Natural killer cell treated with Interleukin-12 subunit alpha and Interleukin-12 subunit beta and Interleukin-15 and Interleukin-18, amount 100 ng/mL, for 72 hours (primary cell): Measurements from ENCODE around the gene METAP1. TPM values are rescaled to one million over a fixed set of nuclear protein-coding genes. Genes with fewer than 3 reads are reported as not detected.
"Not testable (repeated sequence)": the region's sequence is repeated elsewhere in the genome, so short reads cannot be mapped to it uniquely, and the experiment has no call there.

Experiments
- ATAC-seq, 2 donors: fragments of 150-1000 bp; cut with Tn5 transposase in 1 of 2; sonication (Bioruptor Pico), chemical (Tn5 transposase) in 1 of 2; 2 replicates each; pipeline ENCODE4 v1.10.0; 2021
- DNase-seq: peaks from one replicate; pipeline ENCODE4 v3.0.0; 2022; ENCODE audit warnings: low spot score
- H3K27ac Mint-ChIP-seq, 2 donors: 1 replicate in 1 of 2; 2 replicates in 1 of 2; pipeline ENCODE4 v1.8.0; 2022; ENCODE audit warnings: mixed read lengths in 2 of 2, mild to moderate bottlenecking in 1 of 2, moderate library complexity in 1 of 2
- H3K27me3 Mint-ChIP-seq, 2 donors: 1 replicate in 1 of 2; 2 replicates in 1 of 2; pipeline ENCODE4 v1.8.0; 2022; ENCODE audit warnings: mixed read lengths in 2 of 2
- H3K36me3 Mint-ChIP-seq: one replicate; pipeline ENCODE4 v1.8.0; 2022; ENCODE audit warnings: mixed read lengths
- H3K4me1 Mint-ChIP-seq, 2 donors: 1 replicate in 1 of 2; 2 replicates in 1 of 2; pipeline ENCODE4 v1.8.0; 2022; ENCODE audit warnings: low read depth in 2 of 2, mixed read lengths in 2 of 2, mild to moderate bottlenecking in 1 of 2
- H3K4me3 Mint-ChIP-seq: one replicate; pipeline ENCODE4 v1.8.0; 2022; ENCODE audit warnings: mixed read lengths
- H3K9me3 Mint-ChIP-seq: 2 replicates; pipeline ENCODE4 v1.8.0; 2022; ENCODE audit warnings: mixed read lengths
- total RNA-seq, 2 donors: library from RNA; stranded (reverse); gene quantifications; one replicate each; pipeline ENCODE4 v1.2.3, GENCODE V29; 2022

METAP1 gene
- total RNA-seq, 2 donors from 2014 or later: 46.6 to 62.0 TPM

GRCh38 chr4:99013884-99014523, 18.5 kb downstream of the METAP1 start:
- ATAC-seq (no peak), DNase-seq (no peak)
- Mint-ChIP-seq H3K4me3 (no peak overlapping the region), H3K27ac (no peak overlapping the region), H3K9me3 (peaks cover 4% of the 10 kb centered on the region), H3K36me3 (peaks cover 7% of the 10 kb centered on the region), H3K27me3 (no peaks in the 10 kb centered on the region), H3K4me1 (peaks cover 20 to 32% of the 10 kb centered on the region in 2 donors)

- Mint-ChIP-seq H3K4me1 (peaks cover 21 to 27% of the 10 kb centered on the region in 2 donors), H3K4me3 (no peak overlapping the region), H3K27ac (no peak overlapping the region), H3K36me3 (peaks cover 17% of the 10 kb centered on the region), H3K9me3 (no peaks in the 10 kb centered on the region), H3K27me3 (no peaks in the 10 kb centered on the region)
- ATAC-seq: no peak
- DNase-seq: no peak
Measured at GRCh38 chr4:99021386-99021785, 25.9 kb downstream of the METAP1 start.

- ATAC-seq (no peak), DNase-seq (no peak)
- Mint-ChIP-seq H3K27ac (no peak overlapping the region), H3K27me3 (no peaks in the 10 kb centered on the region), H3K4me1 (peaks cover 25 to 35% of the 10 kb centered on the region in 2 donors), H3K9me3 (no peaks in the 10 kb centered on the region), H3K4me3 (no peak overlapping the region), H3K36me3 (peaks cover 17% of the 10 kb centered on the region)
Measured at GRCh38 chr4:99022566-99022965, 27.0 kb downstream of the METAP1 start.

GRCh38 chr4:99023800-99024251, 28.3 kb downstream of the METAP1 start:
- H3K27ac Mint-ChIP-seq, H3K9me3 Mint-ChIP-seq, H3K4me3 Mint-ChIP-seq, DNase-seq, ATAC-seq, H3K27me3 Mint-ChIP-seq: not testable (repeated sequence)
- peaks cover 25 to 35% of the 10 kb centered on the region in 2 donors for H3K4me1 Mint-ChIP-seq
- peaks cover 17% of the 10 kb centered on the region for H3K36me3 Mint-ChIP-seq

GRCh38 chr4:99024481-99025275, 29.2 kb downstream of the METAP1 start:
- no peaks in the 10 kb centered on the region for H3K27me3 Mint-ChIP-seq
- peaks cover 28 to 37% of the 10 kb centered on the region in 2 donors for H3K4me1 Mint-ChIP-seq
- DNase-seq (no peak), ATAC-seq (no peak)
- H3K27ac Mint-ChIP-seq: peak overlapping the region in 1 of 2 donors; percentile 42
- peaks cover 13% of the 10 kb centered on the region for H3K36me3 Mint-ChIP-seq
- H3K9me3 Mint-ChIP-seq: no peaks in the 10 kb centered on the region
- H3K4me3 Mint-ChIP-seq: no peak overlapping the region

- ATAC-seq: no peak
- Mint-ChIP-seq H3K27ac (no peak overlapping the region), H3K4me1 (peaks cover 36 to 44% of the 10 kb centered on the region in 2 donors), H3K27me3 (no peaks in the 10 kb centered on the region), H3K9me3 (no peaks in the 10 kb centered on the region), H3K4me3 (no peak overlapping the region), H3K36me3 (peaks cover 11% of the 10 kb centered on the region)
- no peak for DNase-seq
Measured at GRCh38 chr4:99025506-99025905, 30.0 kb downstream of the METAP1 start.

GRCh38 chr4:99027304-99027703, 31.8 kb downstream of the METAP1 start:
- ATAC-seq (no peak), DNase-seq (no peak)
- Mint-ChIP-seq H3K4me3 (no peak overlapping the region), H3K27me3 (no peaks in the 10 kb centered on the region), H3K4me1 (peaks cover 38 to 46% of the 10 kb centered on the region in 2 donors), H3K36me3 (no peaks in the 10 kb centered on the region), H3K9me3 (no peaks in the 10 kb centered on the region), H3K27ac (no peak overlapping the region)

GRCh38 chr4:99028187-99028586, 32.7 kb downstream of the METAP1 start:
- no peaks in the 10 kb centered on the region for H3K27me3 Mint-ChIP-seq
- H3K9me3 Mint-ChIP-seq: no peaks in the 10 kb centered on the region
- no peak overlapping the region for H3K4me3 Mint-ChIP-seq
- no peak for ATAC-seq
- peaks cover 38 to 46% of the 10 kb centered on the region in 2 donors for H3K4me1 Mint-ChIP-seq
- no peak for DNase-seq
- no peaks in the 10 kb centered on the region for H3K36me3 Mint-ChIP-seq
- H3K27ac Mint-ChIP-seq: no peak overlapping the region

- Mint-ChIP-seq H3K4me1 (peaks cover 37% of the 10 kb centered on the region in 2 donors), H3K27me3 (no peaks in the 10 kb centered on the region), H3K9me3 (no peaks in the 10 kb centered on the region), H3K27ac (peak overlapping the region; percentile 46 to 72), H3K4me3 (no peak overlapping the region), H3K36me3 (peaks cover 5% of the 10 kb centered on the region)
- no peak for DNase-seq
- no peak for ATAC-seq
Measured at GRCh38 chr4:99029018-99029735, 33.7 kb downstream of the METAP1 start.

- Mint-ChIP-seq H3K4me3 (no peak overlapping the region), H3K36me3 (peaks cover 7% of the 10 kb centered on the region), H3K27ac (peak overlapping the region; percentile 46 to 72), H3K27me3 (no peaks in the 10 kb centered on the region), H3K9me3 (no peaks in the 10 kb centered on the region), H3K4me1 (peaks cover 30% of the 10 kb centered on the region in 2 donors)
- ATAC-seq (no peak), DNase-seq (no peak)
Measured at GRCh38 chr4:99029852-99030251, 34.3 kb downstream of the METAP1 start.

- Mint-ChIP-seq H3K27ac (no peak overlapping the region), H3K9me3 (no peaks in the 10 kb centered on the region), H3K27me3 (no peaks in the 10 kb centered on the region), H3K4me3 (no peak overlapping the region), H3K4me1 (peaks cover 16 to 26% of the 10 kb centered on the region in 2 donors), H3K36me3 (peaks cover 15% of the 10 kb centered on the region)
- DNase-seq (no peak), ATAC-seq (no peak)
Measured at GRCh38 chr4:99033956-99034355, 38.4 kb downstream of the METAP1 start.

GRCh38 chr4:99038213-99038612, 42.7 kb downstream of the METAP1 start:
- no peak for ATAC-seq
- no peak overlapping the region for H3K4me3 Mint-ChIP-seq
- H3K9me3 Mint-ChIP-seq: no peaks in the 10 kb centered on the region
- H3K27ac Mint-ChIP-seq: no peak overlapping the region
- DNase-seq: no peak
- H3K4me1 Mint-ChIP-seq: peaks cover 8 to 9% of the 10 kb centered on the region in 2 donors
- H3K27me3 Mint-ChIP-seq: no peaks in the 10 kb centered on the region
- peaks cover 22% of the 10 kb centered on the region for H3K36me3 Mint-ChIP-seq

- Mint-ChIP-seq H3K27me3 (no peaks in the 10 kb centered on the region), H3K4me1 (peaks cover 8 to 19% of the 10 kb centered on the region in 2 donors), H3K4me3 (peak overlapping the region; percentile 80), H3K27ac (peak overlapping the region; percentile 90 to 92), H3K36me3 (peaks cover 21% of the 10 kb centered on the region), H3K9me3 (no peaks in the 10 kb centered on the region)
- DNase-seq: no peak
- ATAC-seq: peak in 1 of 2 donors; percentile 73
Measured at GRCh38 chr4:99043346-99043745, 47.8 kb downstream of the METAP1 start.

- Mint-ChIP-seq H3K36me3 (peaks cover 35% of the 10 kb centered on the region), H3K27ac (no peak overlapping the region), H3K9me3 (no peaks in the 10 kb centered on the region), H3K27me3 (no peaks in the 10 kb centered on the region), H3K4me3 (no peak overlapping the region), H3K4me1 (peaks cover 14 to 21% of the 10 kb centered on the region in 2 donors)
- no peak for ATAC-seq
- no peak for DNase-seq
Measured at GRCh38 chr4:99047710-99048109, 52.2 kb downstream of the METAP1 start.
